ENCODE measurements around the gene DLG1.

DLG1 gene

DNA sequence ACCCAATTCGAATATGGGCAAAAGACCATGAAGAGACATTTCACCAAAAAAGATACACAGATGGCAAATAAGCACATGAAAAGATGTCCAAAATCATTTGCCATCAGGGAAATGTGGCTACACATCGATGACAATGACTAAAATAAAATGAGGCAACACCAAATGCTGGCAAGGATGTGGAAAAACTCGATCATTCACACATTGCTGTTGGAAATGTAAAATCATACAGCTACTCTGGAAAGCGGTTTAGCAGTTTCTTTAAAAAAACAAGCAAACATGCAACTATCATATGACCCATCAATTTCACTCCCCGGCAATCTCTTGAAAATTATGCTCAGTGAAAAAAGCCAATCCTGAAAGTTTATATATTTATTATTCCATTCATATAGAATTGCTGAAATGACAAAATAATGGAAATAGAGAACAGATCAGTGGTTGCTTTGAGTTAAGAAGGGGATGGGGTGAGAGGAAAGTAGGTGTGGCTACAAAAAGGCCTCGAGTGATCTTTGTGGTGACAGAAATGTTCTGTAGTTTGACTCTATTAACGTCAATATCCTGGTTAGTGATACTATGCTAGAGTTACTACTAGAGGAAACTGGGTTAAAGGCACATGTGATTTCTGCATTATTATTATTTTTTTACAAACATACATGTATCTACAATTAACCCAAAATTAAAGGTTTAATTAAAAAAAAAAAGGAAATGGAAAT is 45.0 kb downstream of the DLG1 start:
- in situ Hi-C loops (cut with HindIII; ENCODE audit: low sequenced_read_pairs): no loop called here

DNA sequence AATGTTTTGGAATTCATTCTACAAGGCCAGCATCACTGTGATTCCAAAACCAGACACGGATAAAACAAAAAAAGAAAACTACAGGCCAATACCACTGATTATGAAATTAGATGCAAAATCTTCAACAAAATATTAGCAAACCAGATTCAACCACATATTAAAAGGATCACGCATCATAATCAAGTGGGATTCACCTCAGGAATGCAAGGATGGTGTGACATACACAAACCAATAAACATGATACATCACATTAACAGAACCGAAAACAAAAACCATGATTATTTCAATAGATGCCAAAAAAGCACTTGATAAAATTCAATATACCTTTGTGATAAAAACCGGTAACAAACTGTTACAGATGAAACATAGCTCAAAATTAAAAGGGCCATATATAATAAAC is 48.9 kb downstream of the DLG1 start:
- in situ Hi-C loops (cut with HindIII; ENCODE audit: low sequenced_read_pairs): no loop called here

DNA sequence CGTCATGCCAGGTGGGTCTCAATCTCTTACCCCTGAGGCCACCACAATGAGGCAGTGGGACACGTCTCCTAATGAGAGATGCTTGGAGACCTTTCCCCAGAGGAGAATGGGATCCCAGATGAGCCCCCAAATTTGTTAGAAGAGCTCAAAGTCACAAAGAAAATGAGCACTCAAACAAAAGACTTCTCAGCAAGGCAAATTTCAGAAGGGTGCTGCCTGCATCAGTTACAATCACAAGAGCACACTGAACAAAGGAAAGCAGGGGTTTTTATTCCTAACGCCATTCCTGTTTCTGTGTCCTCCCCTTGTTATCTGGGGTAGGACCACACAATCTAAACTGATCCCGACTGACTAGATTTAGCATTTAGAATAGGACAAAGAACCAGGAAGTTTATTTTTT is 50.1 kb downstream of the DLG1 start:
- in situ Hi-C loops (cut with HindIII; ENCODE audit: low sequenced_read_pairs): no loop called here

DNA sequence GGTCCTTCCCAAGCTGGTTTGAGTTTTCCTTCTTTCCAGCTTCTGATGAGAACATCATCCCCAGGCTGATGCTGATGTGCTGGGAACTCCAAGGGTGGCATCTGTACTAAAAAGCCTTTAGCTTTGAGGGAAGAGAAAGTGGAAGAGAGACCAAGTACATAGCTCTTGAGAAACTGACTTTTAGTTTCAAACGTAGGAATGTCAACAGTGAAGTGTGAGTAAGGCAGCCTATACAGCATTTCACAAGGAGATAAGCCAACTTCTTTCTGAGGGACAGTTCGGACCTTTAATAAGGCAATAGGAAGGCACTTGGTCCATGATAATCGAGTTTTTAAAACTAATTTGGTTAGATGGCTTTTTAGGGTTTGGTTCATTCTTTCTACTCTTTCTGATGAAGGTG is 53.7 kb downstream of the DLG1 start:
- in situ Hi-C loops (cut with HindIII; ENCODE audit: low sequenced_read_pairs): no loop called here

DNA sequence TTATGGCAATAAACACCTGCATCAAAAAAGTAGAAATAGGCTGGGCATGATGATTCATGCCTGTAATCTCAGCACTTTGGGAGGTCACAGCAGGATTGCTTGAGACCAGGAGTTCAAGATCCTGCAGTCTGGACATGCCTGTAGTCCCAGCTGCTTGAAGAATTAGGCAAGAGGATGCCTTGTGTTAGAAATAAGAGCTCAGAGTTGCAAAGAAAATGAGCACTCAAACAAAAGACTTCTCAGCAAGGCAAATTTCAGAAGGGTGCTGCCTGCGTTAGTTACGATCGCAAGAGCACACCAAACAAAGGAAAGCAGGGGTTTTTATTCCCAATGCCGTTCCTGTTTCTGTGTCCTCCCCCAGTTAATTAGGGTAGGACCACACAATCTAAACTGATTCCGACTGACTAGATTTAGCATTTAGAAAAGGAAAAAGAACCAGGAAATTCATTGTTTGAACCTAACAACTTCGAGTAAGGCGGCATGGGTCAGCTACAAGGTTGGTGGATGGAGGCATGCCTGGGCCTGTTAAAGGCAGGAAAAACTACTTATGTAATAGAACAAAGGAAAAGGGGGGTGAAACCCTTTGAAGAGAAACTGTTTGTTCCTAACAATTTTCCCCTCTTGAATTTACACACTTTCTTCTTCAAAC is 55.5 kb downstream of the DLG1 start:
- in situ Hi-C loops (cut with HindIII; ENCODE audit: low sequenced_read_pairs): no loop called here

DNA sequence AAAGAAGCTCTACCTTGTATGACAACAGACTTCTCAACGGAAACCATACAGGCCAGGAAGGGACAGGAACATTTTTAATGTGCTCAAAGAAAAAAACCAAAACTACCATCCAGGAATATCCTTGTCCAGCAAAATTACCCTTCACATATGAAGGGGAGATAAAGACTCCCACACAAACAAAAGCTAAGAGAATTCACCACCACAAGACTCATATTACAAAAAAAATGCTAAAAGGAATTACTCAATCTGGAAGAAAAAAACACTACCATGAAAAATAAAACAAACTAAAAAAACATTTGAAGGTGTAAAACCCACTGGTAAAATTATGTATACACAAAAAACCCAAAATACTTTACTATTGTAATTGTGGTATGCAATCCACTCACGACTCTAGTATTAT is 57.2 kb downstream of the DLG1 start:
- in situ Hi-C loops (cut with HindIII; ENCODE audit: low sequenced_read_pairs): no loop called here

DNA sequence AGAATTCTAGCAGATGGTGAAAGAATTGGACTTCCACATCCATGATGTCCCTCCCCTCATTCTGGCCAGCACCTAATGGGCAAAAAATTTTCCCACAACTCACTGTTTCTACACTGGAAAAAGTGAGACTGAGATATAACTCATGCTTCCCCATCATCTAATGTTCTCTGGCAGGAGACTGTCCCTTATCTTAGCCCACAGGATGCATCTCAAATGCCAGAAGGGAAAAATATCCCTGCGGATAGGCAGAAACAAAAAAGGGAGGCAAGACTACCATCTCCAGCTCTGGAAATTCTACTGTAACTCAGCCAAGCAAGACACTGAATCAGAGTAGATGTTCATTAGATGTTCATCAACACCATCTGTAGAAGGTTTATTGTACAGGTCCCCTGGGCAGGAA is 58.6 kb downstream of the DLG1 start:
- in situ Hi-C loops (cut with HindIII; ENCODE audit: low sequenced_read_pairs): no loop called here

DNA sequence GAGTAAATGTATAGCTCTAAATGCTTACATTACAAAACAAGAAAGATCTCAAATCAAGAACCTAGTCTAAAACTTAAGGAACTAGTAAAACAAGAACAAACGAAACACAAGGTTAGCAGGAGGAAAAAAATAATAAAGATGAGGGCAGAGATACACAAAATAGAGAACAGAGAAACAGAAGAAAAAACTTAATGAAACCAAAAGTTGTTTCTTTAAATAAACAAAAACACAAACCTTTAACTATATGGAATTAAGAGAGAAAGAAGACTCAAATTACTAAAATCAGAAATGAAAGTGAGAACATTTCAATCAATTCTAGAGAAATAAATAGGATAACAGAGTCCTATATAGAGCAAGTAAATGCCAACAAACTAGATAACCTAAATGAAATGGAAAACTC is 59.6 kb downstream of the DLG1 start:
- in situ Hi-C loops (cut with HindIII; ENCODE audit: low sequenced_read_pairs): no loop called here

DNA sequence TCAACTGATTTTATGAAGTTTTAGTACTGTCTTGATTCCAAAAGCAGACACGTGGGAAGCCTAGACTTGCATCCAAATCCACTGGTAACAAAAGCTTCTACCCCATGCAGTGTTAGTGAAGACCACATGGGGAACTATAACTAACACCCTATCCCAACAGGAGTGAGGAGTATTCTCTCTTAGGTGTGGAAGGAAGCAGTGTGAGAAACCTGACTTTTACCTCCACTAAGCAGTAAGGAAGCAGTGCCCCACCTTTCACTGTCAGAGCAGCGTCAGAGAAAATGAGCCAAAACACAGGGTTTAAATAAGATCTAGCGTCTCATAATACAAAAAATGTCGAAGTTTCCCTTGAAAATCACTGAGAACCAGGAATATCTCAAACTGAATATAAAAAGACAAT is 60.5 kb downstream of the DLG1 start:
- in situ Hi-C loops (cut with HindIII; ENCODE audit: low sequenced_read_pairs): no loop called here

DNA sequence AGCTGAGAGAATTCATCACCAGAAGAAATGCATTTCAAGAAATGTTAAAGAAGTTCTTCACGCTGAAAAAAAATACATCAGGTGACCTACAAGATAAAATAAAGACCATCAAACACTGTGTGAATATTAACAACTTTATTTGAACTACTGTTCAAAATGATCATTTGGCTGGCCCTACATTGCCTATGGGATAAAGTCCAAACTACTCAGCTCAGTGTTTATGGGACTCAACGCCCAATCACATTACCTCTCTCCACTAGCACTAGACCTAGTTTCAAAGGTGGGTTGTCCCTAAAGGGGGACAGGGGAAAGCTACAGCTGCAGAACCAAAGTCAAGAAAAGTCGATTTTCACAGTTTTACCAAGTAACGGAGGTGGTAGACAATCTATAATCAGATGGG is 62.0 kb downstream of the DLG1 start:
- in situ Hi-C loops (cut with HindIII; ENCODE audit: low sequenced_read_pairs): no loop called here

DNA sequence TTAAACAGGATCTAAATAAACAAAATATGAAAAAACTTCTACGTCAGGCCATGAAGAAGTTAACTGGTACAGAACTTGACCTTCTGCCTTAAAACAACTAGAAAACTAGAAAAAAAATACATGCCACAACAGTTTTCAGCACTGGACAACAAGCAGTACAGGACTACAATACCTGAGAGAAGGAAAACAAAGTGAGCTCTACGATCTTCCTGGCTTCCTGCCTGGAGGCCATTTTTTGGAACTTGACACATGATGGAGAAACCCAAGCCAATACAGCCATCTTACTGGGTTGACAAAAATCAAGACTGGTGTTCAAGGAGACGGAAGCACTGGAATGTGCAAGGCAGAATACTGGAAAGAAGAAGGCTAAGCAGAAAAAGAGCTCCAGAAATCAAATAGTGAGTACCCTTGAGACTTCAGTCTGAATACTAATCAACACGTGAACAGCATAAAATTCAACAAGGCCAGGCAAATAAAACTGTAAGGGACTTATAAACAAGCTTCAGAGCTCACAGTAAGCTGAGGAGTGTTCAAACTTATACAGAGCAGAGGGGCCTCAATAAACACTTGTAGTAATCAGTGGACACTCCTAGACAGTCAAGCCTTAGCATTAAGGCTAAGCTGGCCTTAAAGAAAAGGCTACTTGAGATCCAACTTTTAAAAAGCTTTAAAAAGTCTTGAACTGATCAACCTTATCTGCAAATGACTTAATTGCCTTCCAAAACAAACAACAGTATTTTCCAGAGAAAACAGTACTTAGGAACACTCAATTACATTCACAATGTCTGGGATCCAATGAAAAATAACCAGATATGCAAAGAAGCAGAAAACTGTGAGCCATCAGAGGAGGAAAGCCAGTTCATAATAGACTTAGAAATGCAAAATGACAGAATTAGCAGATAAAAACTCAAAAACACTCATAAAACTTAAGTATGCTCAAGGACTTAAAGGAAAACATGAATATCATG is 63.2 kb downstream of the DLG1 start:
- in situ Hi-C loops (cut with HindIII; ENCODE audit: low sequenced_read_pairs): no loop called here

DNA sequence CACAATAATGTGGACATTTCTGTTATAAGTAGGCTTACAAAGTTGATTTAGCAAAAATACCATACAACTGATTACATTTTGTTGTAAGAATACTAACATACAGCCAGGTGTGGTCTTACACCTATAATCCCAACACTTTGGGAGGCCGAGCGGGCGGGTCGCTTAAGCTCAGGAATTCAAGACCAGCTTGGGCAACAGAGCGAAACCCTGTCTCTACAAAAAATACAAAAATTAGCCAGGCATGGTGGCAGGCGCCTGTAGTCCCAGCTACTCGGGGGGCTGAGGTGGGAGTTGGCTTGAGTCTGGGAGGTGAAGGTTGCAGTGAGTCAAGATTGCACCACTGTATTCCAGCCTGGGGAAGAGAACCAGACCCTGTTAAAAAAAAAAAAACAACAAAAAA is 67.1 kb downstream of the DLG1 start:
- in situ Hi-C loops (cut with HindIII; ENCODE audit: low sequenced_read_pairs): no loop called here

DNA sequence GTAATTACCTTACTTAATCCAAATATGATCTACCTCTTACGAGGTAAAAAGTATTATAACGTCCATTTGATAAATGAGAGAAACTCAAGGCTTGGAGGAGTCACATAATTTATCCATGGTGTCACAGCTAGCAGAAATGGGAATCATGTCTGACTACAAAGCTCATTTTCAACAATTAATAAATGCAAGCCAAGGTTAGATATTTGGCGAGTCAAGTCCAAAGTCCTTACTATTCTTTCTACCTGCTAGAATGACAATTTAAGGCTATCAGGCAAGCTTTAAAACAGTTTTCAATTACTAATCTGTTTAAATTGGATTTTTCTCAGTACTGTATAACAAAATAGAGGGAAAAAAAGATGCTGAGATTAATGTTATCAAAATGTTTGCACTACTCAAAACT is 68.6 kb downstream of the DLG1 start:
- in situ Hi-C loops (cut with HindIII; ENCODE audit: low sequenced_read_pairs): no loop called here

DNA sequence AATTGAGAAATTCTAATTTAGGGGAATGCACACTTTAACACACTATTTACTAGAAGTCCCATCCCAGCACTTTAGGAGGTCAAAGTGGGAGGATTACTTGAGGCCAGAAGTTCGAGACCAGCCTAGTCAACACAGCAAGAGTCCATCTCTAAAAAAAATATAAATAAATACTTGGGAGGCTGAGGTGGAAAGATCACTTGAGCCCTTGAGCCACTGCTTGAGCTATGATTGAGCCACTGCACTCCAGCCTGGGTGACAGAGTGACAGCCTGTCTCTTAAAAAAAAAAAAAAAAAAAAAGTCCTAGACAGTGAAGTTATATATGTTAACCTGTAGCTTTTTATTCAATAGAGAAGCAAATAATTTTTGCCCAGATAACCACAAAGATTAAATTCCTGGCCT is 69.2 kb downstream of the DLG1 start:
- in situ Hi-C loops (cut with HindIII; ENCODE audit: low sequenced_read_pairs): no loop called here

DNA sequence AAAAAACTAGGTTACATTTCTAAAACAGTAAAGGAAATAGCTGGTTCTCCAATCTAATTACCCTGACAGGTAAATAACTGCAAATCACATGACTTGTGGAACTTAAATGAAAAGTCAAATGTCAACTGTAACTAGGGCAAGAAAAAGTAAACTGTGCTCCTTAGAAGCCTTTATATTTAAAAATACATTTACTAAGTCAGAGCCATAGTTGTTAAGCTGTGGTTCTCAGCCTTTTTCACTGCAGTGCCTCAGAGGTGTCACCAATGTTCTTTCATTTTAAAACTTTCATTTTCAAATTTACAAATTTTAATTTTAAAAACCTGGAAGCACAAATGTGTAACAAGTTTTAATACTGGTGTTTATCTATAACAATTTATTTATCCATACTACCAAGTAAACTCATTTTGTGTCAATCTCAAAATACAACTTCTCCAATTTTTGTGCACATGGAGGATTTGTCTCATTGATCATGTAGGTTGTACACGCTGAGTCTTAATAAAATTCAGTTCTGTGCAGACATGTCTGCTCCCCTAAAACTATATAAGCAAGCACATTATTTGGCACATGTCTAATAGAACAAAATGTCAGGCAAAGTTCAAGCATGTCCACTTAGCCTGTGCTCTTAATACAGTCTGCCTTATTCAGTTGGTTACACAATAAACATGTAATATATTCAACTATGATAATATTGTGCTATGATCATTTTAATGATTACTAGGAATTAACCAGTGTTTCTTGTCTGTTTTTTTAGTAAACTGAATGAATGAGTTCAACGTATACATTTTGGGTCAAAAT is 70.4 kb downstream of the DLG1 start:
- in situ Hi-C loops (cut with HindIII; ENCODE audit: low sequenced_read_pairs): no loop called here

DNA sequence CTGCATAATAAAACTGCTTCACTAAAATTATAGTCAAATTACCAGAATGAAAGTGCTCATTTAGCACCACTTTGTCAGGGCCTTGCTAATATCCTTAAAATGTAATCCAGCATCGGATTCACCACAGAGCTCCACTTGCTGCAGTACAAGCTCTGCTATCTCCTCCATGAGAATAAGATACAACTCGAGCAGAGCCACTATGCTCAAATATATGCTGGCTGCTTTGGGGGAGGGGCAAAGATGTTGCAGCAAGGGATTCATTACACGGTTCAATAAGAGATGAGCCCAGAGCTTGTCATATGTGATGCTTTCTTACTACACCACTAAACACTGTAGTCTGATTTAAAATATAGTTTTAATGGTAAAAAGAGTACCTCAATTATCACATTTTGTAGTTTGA is 72.2 kb downstream of the DLG1 start:
- in situ Hi-C loops (cut with HindIII; ENCODE audit: low sequenced_read_pairs): no loop called here

DNA sequence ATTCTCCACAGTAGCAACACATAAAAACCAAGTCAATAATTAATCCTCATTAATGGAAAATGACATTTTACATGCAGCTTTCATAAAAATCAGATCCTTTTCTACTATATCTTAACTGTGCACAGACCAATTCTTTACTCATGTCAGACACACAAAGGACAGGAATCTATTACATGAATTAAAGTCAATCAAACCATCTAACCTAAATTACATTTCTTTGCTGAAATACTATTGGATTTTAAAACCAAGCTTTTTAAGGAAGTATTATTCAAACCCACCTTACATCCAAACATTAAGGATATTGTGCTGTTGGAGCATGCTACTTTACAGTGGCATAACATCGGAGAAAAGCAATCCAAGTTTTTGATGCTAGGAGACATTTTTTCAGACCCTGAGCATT is 72.8 kb downstream of the DLG1 start:
- in situ Hi-C loops (cut with HindIII; ENCODE audit: low sequenced_read_pairs): no loop called here

DNA sequence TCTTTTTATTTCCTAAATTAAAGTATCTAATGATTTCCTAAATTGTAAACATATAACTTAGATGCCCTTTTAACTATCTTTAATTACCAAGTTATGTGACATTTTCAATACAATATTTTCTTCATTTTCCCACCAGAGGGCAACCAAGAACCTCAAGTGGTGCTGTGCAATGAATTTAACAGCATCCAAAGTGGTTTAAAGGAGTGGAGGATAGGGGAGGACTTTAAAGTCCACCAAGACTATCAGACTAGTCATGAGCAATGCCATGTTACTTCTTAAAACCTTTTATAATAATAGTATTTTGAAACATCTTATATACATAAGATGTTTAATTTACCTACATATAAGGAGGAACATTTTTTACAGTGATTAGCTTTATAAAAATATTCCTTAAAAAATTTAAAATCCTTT is 74.4 kb downstream of the DLG1 start:
- in situ Hi-C loops (cut with HindIII; ENCODE audit: low sequenced_read_pairs): no loop called here

DNA sequence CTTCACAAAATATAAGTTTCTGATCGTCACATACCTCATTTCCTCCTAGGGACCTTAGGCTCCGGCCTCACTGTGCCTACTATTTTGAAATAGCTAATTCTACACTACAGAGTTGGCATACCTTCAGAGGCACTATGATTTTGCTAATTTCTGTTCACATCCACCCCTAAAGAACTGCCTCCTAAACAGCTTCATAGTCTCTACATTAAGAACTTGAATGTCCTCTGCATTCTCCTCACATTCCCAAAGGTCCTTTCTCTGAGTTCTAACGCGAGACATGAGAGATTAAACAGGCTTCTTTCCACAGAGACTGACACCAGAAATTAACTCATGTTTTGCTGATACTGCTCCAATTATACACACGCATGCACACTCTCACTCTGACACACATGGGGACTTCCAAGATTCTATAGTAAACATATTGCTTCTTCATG is 75.5 kb downstream of the DLG1 start:
- in situ Hi-C loops (cut with HindIII; ENCODE audit: low sequenced_read_pairs): no loop called here

DNA sequence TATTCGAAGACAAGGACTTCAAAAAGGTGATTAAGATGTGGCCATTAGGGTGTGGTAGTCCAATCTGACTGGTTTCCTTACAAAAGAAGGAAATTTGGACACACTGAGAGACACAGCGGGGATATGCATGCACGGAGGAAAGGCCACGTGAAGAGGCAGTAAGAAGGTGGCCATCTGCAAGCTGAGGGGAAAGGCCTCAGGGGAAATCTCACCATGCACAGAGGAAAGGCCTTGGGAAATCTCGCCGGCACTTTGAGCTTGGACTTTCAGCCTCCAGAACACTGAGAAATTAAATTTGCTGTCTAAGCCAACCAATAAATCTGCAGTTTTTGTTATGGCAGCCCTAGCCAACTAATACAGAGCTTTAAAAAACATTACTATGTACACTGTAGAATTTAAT is 78.8 kb downstream of the DLG1 start:
- in situ Hi-C loops (cut with HindIII; ENCODE audit: low sequenced_read_pairs): no loop called here

DNA sequence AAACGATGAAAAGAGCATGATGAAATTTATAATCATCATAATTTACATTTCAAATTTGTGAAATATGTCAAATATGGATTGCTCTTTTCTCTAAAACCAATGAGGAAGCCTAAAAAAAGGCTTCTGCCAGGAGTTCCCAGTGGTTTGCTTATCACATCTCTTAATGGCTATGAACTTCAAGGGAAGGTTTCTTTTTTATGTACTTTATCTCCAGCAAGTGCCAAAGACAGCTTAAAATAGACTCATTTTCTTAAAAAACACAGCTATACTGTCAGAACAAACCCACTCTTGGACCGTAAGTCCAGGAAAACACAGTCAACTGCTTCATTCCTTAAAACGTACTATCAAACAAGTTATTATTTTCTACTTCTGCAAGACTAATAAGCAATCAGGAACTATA is 80.2 kb downstream of the DLG1 start:
- in situ Hi-C loops (cut with HindIII; ENCODE audit: low sequenced_read_pairs): no loop called here
